PFSK-1 (cell line): ENCODE measurements around the gene DIP2C.

Experiments
- TAF1 ChIP-seq: IDR thresholded peaks from 2 replicates; pipeline ENCODE4 v1.6.1; 2012; ENCODE audit warnings: low read length, control low read depth, borderline replicate concordance; ENCODE audit not compliant: insufficient read depth
- TF ChIP-seq, protein P1 (sequence below), 2 experiments: IDR thresholded peaks; 2 replicates each; pipeline versions ENCODE4 v1.6.1 to v1.8.0; 2011 to 2012; ENCODE audit warnings: low read depth in 2 of 2, low read length in 2 of 2, control low read depth in 1 of 2, inconsistent platforms in 1 of 2, mild to moderate bottlenecking in 1 of 2, moderate library complexity in 1 of 2; ENCODE audit not compliant: insufficient read depth in 1 of 2

DNA sequence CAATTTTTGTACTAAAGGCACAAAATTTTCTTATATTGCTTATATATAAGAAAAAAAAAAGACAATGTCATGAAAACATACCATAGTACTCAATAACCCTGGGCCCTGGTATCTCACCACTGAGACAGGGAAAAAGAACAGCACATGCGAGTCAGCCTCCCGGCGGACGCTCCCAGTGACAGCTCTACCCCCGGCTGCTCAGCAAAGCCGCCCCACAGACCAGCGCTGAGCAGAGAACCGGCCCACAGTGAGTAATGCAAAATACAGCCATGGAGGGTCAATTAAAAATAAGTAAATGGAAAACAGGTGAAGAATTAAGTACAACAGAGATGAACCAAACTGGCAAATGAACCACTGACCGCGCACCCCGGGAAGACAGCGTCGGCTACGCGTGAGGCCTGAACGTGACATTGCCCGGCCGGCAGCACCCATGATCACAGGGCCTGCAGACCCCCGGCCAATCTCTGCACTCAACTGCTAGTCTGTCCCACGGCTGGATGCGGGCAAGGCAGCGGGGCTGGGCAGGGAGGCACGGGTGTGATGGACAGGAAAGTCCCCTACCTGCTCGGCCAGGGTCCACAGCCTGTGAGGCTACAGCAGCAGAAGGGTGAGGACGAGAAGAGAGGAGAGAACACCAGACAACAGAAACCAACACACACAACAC is 378.4 kb downstream of the DIP2C start:
- TF ChIP-seq, protein P1, sequence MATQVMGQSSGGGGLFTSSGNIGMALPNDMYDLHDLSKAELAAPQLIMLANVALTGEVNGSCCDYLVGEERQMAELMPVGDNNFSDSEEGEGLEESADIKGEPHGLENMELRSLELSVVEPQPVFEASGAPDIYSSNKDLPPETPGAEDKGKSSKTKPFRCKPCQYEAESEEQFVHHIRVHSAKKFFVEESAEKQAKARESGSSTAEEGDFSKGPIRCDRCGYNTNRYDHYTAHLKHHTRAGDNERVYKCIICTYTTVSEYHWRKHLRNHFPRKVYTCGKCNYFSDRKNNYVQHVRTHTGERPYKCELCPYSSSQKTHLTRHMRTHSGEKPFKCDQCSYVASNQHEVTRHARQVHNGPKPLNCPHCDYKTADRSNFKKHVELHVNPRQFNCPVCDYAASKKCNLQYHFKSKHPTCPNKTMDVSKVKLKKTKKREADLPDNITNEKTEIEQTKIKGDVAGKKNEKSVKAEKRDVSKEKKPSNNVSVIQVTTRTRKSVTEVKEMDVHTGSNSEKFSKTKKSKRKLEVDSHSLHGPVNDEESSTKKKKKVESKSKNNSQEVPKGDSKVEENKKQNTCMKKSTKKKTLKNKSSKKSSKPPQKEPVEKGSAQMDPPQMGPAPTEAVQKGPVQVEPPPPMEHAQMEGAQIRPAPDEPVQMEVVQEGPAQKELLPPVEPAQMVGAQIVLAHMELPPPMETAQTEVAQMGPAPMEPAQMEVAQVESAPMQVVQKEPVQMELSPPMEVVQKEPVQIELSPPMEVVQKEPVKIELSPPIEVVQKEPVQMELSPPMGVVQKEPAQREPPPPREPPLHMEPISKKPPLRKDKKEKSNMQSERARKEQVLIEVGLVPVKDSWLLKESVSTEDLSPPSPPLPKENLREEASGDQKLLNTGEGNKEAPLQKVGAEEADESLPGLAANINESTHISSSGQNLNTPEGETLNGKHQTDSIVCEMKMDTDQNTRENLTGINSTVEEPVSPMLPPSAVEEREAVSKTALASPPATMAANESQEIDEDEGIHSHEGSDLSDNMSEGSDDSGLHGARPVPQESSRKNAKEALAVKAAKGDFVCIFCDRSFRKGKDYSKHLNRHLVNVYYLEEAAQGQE (IDR thresholded peaks at IDR 0.05; ENCODE audit: insufficient read depth in 1 of 2, low read depth in 2 of 2, low read length in 2 of 2) = no peak
- TF ChIP-seq TAF1 = no peak
